ENCODE results near the gene FZD2. TPM values are rescaled to one million over a fixed set of nuclear protein-coding genes. Genes with fewer than 3 reads are reported as not detected.

FZD2 gene
- total RNA-seq, 1 experiment from 2014 or later = 12.8 TPM

DNA sequence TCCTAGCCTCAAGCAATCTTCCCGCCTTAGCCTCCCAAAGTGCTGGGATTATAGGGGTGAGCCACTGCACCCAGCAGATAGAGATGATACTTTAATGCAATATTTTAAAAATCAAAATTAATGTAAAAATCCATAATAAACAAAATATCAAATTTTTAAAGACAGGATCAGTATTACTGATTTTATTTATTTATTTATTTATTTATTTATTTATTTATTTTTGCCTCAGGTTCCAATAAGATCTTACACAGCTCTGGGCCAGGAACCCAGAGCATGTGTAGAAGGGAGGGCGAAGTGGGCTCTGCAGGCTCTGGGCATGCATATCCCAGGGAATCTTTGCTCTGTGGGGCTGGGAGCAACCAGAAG lies 41.6 kb downstream of the FZD2 start:
- no peak for ATAC-seq
- peaks cover 0 to 7% of the 10 kb centered on the region in 2 experiments; a peak in 2 of 4 replicates for H3K4me1 ChIP-seq (ENCODE audit: control insufficient read depth in 1 of 2, insufficient read depth in 2 of 2, low read length in 2 of 2)
- intact Hi-C loops (cut with micrococcal nuclease) = no loop called here

More for the DNA sequence above, 41.6 kb downstream of the FZD2 start:
- ChIA-PET POLR2A (no interaction called here), RAD21 (ENCODE audit: low non-redundant PET in 1 of 2, low total read pairs in 2 of 2, uncharacterized antibody in 2 of 2, unreplicated experiment in 2 of 2) (no interaction called here), CTCF (no interaction called here)
- H3K9me2 ChIP-seq (ENCODE audit: insufficient read depth) = no peaks in the 10 kb centered on the region
- H3K36me3 ChIP-seq (ENCODE audit: control insufficient read depth in 1 of 2, insufficient read depth in 2 of 2, low read length in 2 of 2) = no peaks in the 10 kb centered on the region
- BruUV-seq (replicated peaks) = no TSS peak
- H3K27ac ChIP-seq (ENCODE audit: low read depth, low read length) = no peak overlapping the region
- H3K27me3 ChIP-seq (ENCODE audit: insufficient read depth, low read length) = no peaks in the 10 kb centered on the region
- no peak overlapping the region for H3K4me3 ChIP-seq (replicated peaks in 1 of 2; ENCODE audit: low read depth in 1 of 2, low read length in 2 of 2)
- peak overlapping the region; percentile 9; the same call in 1 of the 2 replicates for H3K4me2 ChIP-seq (ENCODE audit: low read length)
- H4K20me1 ChIP-seq (ENCODE audit: insufficient read depth) = no peaks in the 10 kb centered on the region
- H3K9me3 ChIP-seq (ENCODE audit: control insufficient read depth in 1 of 2, insufficient read depth in 1 of 2, low read depth in 1 of 2, low read length in 2 of 2) = no peaks in the 10 kb centered on the region
- TF ChIP-seq CBX3 (IDR thresholded peaks at IDR 0.05; ENCODE audit: low read depth) = no peak
- TF ChIP-seq, protein P1, sequence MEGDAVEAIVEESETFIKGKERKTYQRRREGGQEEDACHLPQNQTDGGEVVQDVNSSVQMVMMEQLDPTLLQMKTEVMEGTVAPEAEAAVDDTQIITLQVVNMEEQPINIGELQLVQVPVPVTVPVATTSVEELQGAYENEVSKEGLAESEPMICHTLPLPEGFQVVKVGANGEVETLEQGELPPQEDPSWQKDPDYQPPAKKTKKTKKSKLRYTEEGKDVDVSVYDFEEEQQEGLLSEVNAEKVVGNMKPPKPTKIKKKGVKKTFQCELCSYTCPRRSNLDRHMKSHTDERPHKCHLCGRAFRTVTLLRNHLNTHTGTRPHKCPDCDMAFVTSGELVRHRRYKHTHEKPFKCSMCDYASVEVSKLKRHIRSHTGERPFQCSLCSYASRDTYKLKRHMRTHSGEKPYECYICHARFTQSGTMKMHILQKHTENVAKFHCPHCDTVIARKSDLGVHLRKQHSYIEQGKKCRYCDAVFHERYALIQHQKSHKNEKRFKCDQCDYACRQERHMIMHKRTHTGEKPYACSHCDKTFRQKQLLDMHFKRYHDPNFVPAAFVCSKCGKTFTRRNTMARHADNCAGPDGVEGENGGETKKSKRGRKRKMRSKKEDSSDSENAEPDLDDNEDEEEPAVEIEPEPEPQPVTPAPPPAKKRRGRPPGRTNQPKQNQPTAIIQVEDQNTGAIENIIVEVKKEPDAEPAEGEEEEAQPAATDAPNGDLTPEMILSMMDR (IDR thresholded peaks at IDR 0.05 in 2 of 3, conservative IDR thresholded peaks at IDR 0.05 in 1 of 3; ENCODE audit: borderline replicate concordance in 1 of 3, insufficient read depth in 1 of 3, low read depth in 2 of 3, low read length in 2 of 3) = no peak
- TF ChIP-seq CEBPB (IDR thresholded peaks at IDR 0.05; ENCODE audit: low read depth) = no peak
- TF ChIP-seq, protein P2, sequence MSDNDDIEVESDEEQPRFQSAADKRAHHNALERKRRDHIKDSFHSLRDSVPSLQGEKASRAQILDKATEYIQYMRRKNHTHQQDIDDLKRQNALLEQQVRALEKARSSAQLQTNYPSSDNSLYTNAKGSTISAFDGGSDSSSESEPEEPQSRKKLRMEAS (IDR thresholded peaks at IDR 0.05) = no peak
- no peak for TF ChIP-seq SP1 (IDR thresholded peaks at IDR 0.05; ENCODE audit: low read depth)
- no peak for TF ChIP-seq JUND (IDR thresholded peaks at IDR 0.05)
- no peak for TF ChIP-seq SRF (IDR thresholded peaks at IDR 0.05; ENCODE audit: low read depth)
- TF ChIP-seq EGR1 (IDR thresholded peaks at IDR 0.05; ENCODE audit: low read depth) = no peak
- TF ChIP-seq SIN3A (IDR thresholded peaks at IDR 0.05; ENCODE audit: low read depth) = no peak
- TF ChIP-seq, protein P3, sequence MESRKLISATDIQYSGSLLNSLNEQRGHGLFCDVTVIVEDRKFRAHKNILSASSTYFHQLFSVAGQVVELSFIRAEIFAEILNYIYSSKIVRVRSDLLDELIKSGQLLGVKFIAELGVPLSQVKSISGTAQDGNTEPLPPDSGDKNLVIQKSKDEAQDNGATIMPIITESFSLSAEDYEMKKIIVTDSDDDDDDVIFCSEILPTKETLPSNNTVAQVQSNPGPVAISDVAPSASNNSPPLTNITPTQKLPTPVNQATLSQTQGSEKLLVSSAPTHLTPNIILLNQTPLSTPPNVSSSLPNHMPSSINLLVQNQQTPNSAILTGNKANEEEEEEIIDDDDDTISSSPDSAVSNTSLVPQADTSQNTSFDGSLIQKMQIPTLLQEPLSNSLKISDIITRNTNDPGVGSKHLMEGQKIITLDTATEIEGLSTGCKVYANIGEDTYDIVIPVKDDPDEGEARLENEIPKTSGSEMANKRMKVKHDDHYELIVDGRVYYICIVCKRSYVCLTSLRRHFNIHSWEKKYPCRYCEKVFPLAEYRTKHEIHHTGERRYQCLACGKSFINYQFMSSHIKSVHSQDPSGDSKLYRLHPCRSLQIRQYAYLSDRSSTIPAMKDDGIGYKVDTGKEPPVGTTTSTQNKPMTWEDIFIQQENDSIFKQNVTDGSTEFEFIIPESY (IDR thresholded peaks at IDR 0.05; ENCODE audit: extremely low read depth, insufficient replicate concordance, low read length) = no peak
- TF ChIP-seq RAD21 (IDR thresholded peaks at IDR 0.05; ENCODE audit: low read depth) = no peak
- no peak for TF ChIP-seq ZFX (IDR thresholded peaks at IDR 0.05)
- no peak for TF ChIP-seq EZH2phosphoT487 (IDR thresholded peaks at IDR 0.05; ENCODE audit: borderline replicate concordance)
- no peak for TF ChIP-seq ZNF274 (IDR thresholded peaks at IDR 0.05; ENCODE audit: low read depth, low read length)
- TF ChIP-seq POLR2AphosphoS5 (IDR thresholded peaks at IDR 0.05; ENCODE audit: low read depth, low read length) = no peak
- no peak for TF ChIP-seq YY1 (IDR thresholded peaks at IDR 0.05; ENCODE audit: extremely low read depth, insufficient replicate concordance, low read depth, low read length)
- TF ChIP-seq, protein P4, sequence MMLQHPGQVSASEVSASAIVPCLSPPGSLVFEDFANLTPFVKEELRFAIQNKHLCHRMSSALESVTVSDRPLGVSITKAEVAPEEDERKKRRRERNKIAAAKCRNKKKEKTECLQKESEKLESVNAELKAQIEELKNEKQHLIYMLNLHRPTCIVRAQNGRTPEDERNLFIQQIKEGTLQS (IDR thresholded peaks at IDR 0.05) = no peak
- TF ChIP-seq ELF1 (IDR thresholded peaks at IDR 0.05; ENCODE audit: borderline replicate concordance, low read depth) = no peak
- TF ChIP-seq, protein P5, sequence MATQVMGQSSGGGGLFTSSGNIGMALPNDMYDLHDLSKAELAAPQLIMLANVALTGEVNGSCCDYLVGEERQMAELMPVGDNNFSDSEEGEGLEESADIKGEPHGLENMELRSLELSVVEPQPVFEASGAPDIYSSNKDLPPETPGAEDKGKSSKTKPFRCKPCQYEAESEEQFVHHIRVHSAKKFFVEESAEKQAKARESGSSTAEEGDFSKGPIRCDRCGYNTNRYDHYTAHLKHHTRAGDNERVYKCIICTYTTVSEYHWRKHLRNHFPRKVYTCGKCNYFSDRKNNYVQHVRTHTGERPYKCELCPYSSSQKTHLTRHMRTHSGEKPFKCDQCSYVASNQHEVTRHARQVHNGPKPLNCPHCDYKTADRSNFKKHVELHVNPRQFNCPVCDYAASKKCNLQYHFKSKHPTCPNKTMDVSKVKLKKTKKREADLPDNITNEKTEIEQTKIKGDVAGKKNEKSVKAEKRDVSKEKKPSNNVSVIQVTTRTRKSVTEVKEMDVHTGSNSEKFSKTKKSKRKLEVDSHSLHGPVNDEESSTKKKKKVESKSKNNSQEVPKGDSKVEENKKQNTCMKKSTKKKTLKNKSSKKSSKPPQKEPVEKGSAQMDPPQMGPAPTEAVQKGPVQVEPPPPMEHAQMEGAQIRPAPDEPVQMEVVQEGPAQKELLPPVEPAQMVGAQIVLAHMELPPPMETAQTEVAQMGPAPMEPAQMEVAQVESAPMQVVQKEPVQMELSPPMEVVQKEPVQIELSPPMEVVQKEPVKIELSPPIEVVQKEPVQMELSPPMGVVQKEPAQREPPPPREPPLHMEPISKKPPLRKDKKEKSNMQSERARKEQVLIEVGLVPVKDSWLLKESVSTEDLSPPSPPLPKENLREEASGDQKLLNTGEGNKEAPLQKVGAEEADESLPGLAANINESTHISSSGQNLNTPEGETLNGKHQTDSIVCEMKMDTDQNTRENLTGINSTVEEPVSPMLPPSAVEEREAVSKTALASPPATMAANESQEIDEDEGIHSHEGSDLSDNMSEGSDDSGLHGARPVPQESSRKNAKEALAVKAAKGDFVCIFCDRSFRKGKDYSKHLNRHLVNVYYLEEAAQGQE (IDR thresholded peaks at IDR 0.05; ENCODE audit: low read depth) = no peak
- no peaks in the 10 kb centered on the region for H3K79me2 ChIP-seq (ENCODE audit: insufficient read depth, low read length)
- H3K9ac ChIP-seq (ENCODE audit: low read length) = no peak overlapping the region
- no peak for DNase-seq (ENCODE audit: low read depth, low spot score)
- H2AFZ ChIP-seq (ENCODE audit: low read depth, low read length, poor library complexity, severe bottlenecking) = no peak overlapping the region

Data from HCT116 (cell line).